ENCODE results near the gene PLP2.

- no peak for TF ChIP-seq EZH2 (IDR thresholded peaks at IDR 0.05; ENCODE audit: borderline replicate concordance)
- no peak for TF ChIP-seq CTCF (IDR thresholded peaks at IDR 0.05; ENCODE audit: poor library complexity)
- TF ChIP-seq EZH2phosphoT487 (IDR thresholded peaks at IDR 0.05; ENCODE audit: low read depth, severe bottlenecking, unreplicated experiment): no peak
Measured at GRCh38 chrX:49214996-49215526, 43.4 kb downstream of the PLP2 start.
